Stimulated activated CD4-positive, alpha-beta T cell treated with anti-CD3 and anti-CD28 coated beads, Interleukin-4, amount 100 ng/mL, for 1 hour (primary cell): ENCODE results near the gene GAS7.

Source experiments
- DNase-seq: peaks from one replicate; pipeline ENCODE4 v3.0.0-alpha.2; 2020

The GAS7 gene

DNA sequence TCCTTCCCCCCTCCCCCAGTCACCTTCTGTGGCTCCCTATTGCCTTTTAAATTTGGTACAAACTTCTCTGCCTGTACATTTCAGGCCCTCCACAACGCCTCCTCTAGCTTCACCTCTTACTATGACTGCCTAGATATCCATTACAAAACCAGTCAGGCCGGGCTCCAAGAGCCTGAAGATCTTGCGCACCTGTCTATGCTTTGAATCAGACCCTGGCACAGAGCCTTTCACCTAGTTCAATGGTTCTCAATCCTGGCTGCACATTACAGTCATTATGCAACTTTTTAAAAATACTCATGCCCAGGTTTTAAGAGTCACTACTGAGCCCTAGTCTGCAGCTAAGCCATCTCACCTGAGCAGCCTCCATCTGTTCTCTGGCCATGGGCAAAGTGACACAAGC, 1.6 kb upstream of the GAS7 start:
- DNase-seq, result no peak

DNA sequence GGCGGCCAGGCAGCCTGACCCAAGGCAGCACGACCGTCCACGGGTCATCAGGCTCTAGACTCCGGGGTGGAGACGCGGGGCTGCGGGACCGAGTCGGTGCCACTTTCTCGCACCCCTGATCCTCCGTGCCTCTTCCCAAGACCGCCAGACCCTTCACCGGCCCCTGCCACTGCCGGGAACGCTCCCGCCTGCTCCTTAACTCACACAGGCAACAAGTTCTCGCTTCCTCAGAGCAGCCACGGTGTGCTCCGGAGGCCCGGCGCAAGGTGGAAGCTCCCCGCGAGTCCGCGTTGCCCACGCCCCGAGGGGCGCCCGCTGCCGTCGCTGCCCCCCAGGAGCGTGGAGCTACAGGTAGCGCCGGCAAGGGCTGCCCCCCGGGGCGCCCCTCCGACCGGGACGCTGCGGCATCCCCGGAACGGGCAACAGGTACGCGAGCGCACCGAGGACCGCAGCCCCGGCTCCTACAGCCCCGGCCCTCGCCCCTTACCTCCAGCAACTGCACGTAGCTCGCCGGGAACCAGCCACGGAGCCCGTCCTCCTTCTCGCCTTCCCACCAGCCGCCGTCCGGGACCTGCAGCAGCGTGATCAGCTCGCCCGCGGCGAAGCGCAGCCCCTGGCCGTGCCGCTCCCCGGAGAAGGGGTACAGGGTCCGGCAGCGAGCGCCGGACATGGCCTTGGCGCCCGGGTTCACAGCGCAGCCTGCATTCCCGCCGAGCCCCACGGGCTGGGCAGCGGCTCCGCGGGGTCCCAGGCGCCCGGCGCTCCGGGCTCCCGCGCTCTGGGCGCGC, 491 bp downstream of the GAS7 start:
- no peak for DNase-seq

DNA sequence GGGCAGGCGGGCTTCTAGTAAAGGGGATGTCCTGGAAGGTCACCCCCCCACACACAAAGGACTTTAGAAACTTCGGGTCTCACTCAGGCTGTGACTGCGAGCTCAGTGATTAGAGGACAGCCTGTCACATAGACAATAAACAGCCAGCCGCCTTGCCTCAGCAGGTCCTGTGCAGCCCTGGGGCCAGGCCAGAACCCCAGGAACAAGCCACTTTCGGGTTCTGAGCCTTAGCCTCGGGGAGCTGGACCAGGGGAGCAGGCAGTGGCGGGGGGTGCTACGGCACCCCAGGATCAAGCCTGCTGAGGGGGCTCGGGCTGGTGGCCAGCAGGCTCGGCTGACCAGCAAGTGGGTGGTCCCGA, 1.1 kb downstream of the GAS7 start:
- DNase-seq, result no peak

DNA sequence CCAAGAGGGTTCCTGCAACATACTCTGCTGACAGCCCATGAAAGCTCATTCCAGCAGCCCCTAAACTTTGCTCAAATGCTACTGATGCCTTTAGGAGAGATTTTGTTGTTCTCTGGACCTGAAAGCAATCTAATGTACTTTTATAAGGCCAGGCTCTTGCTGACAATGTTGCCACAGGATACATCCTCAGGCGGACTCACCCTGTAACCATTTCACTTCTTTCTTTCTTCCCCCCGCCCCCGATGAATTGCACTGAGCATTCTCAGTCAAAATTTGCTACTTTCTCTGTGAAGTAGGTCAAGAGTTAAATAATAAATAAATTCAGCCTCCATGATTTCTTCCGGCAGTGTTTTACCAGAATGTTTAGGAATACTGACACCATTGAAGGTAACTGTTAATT, 1.5 kb downstream of the GAS7 start:
- no peak for DNase-seq

DNA sequence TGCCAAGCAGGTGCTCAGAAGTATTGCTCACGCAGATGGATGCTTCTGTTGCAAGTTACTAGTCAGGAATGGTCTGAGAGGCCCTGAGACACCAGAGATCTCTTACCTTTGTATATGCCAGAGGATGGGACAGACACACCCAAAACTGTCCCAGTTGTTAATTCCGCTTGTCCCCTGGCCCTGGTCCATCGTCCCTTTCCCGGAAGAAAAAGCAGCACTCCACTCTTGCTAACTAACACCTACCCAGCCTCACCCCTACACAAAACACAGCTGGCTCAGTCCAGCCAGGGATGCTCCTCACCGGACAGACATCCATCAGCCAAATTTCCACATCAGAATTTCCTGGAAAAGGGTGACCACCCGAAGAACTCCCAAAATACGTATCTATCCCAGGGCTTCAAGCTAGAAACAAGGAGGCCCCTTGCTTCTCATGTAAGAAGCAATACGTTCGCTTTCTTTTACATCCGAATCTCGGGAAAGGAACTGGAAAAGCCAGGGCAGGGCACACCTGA, 2.0 kb downstream of the GAS7 start:
- DNase-seq, result no peak

DNA sequence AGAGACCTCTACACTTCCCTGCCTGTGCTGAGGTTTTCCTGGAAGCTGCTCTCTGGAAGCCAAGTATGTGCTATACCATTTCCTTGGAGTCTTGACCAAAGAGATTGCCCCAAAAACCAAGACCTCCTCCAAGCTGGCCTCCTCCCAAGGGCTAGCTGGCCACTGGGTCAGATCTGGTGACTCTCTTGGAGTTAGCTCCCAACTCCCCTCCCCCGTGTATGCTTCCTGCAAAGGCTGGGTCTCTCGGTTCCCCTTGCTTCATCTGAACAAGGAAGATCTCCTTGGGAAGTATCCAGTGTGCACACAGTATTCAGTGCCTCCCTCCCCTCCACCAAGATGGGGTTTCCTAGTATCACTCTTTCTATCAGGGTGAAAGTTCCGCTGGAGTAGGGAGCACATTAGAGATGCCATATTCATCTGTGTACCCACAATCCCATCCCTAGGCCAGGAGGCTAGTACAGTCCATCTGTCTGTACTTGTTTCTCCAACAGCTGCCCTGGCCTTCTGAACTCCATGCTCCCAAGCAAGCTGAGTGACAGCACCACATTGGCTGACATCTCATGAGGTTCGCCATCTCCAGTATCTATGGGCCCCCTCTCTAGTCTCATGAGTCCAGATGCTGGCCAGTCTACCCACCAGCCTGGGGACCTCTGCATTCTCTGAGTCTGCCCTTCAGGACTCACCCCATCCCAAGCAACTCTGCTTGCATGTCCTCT, 3.2 kb downstream of the GAS7 start:
- no peak for DNase-seq

DNA sequence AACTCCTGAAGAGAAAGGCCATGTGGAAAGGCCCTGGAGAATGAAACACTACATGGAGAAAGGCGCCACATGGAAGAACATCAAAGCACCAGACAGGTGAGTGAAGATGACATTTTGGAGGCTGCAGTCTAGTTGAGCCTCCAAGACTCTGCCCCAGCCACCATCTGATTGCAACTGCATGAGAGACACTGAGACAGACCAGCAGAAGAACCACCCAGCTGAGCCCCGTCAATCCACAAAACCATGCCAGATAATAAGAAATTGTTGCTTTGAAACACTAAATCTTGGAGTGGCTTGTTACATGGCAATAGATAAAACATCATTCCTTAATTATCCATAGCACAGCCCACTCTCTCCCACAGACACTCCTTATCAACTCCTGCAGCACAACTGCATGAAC, 4.8 kb downstream of the GAS7 start:
- DNase-seq, result no peak

DNA sequence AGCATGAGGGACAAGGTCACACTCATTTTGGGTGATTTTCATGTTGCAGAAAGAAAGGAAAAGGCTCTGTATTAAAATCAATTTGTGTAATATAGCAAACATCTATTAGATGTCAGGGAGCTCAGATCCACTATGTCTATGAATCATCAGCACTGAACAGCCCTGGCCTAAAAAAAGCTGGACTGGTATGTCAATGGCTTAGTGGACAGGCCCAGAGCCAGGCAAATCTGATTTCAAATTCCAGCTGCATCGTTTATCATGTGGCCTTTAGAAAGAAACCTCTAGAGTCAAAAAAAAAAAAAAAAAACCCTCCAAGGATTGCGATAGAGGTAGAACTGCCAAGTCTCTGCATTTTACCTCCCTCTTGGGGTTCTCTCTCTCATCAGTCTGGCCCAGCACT, 5.4 kb downstream of the GAS7 start:
- no peak for DNase-seq

DNA sequence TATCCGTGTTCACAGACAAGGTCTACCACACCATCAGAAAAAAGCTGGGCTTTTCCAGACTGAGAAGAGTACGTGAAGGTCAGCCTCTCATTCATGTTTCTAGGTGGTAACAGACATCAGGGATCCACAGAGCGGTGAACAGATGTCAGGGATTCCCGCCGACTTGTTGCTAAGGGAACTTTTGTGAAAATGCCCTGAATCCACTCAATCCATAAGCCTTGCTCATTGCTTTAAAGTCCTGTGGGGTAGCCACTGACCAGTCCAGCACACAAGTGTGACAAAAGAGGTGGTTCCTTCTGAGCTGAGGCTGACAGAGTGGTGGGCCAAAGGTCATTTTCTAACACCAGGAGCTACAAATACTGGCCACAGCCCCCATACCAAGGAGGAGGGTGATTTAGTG, 5.9 kb downstream of the GAS7 start:
- DNase-seq, result no peak

DNA sequence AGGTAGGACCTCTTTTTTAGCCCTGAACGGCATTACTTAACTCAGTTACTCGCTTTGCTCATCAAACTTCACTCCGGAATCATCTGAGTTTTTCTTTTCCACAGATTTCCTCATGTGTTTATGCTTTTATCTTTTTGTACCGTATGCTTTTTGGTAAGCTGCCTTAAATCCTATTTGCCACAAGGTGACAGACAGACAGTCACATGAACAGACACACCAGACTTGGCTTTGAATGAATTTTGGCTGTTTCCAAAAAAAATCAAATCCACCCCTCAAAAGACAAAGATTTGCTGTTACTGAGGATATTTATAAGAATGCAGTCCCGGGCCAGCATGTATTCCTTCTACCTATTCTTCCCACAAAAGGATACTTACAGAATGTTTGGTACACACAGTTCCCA, 10.9 kb downstream of the GAS7 start:
- DNase-seq, result no peak

DNA sequence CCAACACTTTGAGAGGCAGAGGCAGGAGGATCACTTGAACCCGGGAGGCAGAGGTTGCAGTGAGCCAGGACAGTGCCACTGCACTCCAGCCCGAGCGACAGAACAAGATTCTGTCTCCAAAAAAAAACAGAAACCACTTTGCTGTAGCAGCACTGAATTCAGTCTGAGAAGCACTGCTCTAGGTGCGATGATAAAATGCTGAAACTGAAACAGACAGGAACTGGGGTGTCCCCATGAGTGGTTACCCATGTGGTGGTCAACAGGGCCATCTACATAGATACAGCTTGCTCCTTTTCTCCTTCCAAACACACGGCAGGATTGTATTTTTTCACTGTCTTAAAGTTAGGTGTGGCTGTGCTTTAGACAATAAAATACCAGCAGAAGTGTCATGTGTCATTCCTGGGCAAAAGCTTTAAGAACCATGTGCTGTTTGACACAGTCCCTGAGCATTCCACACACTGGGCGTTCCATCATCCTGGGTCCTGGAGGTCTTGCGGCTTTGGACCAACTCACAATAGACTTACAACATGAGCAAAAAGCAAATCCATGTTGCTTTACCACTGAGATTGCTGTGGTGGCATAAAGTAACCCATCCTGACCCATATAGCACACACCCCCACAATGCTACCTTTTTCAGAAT, 11.5 kb downstream of the GAS7 start:
- no peak for DNase-seq

DNA sequence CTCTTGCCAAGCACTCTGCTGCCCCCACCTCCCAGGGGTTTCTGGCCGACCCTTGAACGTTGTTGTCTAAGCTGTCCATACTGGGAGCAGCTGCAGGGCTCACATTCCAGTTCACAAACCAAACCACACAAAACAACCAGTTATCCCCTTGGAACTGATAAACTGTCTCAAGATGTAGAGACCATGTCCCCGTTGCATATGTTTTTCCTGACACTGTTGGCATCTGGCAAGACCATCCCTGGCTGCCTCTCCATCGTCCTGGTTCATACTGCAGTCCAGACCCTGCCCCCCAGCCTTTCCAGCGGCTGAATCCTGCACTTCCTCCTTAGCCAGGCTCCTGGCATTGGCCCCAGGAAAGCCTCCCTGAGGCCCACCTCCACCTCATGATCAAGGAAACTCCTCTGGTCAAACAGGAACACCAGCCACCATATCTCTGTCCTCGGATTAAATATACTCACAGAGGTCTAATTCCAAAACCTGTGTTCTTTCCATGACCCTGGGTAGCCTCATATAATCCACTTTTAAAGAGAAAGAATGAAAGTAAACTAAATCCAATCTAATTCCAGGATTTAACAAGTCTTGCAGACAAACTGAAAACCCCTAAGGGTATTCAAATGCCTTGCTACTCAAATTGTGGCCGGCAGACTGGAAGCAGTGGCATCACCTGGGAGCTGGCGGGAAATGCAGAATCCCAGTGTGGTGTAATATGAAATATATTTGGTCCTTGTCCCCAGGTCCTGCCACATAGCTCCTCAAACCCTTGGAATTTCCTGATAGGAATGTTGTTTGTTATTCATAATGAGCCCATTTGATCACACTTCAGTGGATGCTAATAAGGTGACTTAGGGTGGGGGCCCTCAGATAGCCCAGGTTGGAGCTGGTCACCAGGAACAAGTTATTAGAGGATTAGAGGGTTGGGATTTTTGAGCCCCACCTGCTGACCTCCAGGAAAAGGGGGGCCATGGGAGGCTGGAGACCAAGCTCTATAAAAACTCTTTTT, 14.2 kb downstream of the GAS7 start:
- DNase-seq, result no peak

DNA sequence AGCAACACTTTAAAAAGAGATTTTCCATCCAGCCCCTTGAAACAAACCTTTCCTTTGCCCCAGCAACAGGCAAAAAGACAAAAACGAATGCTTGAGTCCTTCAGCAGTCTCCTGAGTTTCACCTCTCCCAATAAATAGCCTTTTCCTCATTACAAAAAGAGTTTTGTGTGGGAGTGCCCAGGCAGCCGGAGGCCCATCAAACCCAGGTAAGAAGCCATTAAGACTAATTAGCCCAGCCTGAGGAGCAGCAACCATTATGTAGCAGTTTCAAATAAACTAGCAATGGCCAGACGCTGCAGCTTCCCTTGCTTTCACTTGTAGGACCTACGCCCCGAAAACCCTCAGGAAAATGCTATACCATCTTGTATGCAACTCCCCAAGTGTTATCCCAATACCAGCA, 15.6 kb downstream of the GAS7 start:
- no peak for DNase-seq

DNA sequence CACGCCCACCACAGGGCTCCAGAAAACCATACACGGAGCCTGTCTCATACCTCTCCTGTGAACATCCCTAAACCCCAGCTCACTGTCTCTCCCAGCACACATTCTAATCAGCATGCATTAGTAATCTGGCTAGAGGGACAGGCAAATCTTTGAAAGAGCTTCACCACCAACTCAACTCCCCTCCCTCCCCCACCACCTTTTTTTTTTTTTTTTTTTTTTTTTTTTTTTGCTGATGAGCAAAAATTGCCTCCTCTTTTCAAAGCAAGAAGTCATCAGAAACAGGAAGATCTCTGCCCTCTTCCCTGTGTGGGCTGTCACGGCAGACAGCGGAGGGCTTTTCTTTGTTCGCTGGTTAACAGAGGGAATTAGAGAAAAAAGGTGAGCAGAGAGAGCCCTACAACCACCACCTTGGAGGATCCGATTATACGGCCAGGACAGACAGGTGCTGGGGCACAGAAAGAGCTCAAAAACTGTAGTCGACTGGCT, 19.9 kb downstream of the GAS7 start:
- DNase-seq, result no peak

DNA sequence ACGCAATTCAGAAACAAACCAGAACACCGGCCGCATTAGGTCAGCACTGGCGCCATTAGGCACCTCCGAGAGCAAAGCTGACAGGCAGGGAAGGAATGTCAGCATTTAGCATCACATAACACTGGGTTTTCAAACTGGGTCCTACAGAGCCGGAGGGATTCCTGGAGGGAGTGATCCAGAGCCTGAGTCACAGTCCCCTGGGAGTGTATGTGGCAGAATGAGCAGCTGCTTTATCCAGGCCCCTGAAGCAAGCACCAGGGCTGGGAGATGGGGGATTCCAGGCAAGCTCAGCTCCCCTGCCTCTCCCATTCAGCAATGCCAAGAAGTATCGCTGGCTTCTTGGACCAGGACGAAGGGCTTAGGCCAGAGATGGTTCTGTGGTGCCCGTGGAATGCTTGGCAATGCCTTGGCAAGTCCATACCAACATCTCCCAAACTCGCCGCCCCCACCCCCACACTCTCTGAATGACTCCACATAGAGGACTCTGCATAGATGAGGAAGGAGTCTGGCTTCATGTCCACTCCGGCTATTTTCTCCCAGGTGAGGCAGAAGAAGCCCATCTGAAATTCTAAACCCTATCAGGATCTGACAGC, 20.4 kb downstream of the GAS7 start:
- DNase-seq, result no peak

DNA sequence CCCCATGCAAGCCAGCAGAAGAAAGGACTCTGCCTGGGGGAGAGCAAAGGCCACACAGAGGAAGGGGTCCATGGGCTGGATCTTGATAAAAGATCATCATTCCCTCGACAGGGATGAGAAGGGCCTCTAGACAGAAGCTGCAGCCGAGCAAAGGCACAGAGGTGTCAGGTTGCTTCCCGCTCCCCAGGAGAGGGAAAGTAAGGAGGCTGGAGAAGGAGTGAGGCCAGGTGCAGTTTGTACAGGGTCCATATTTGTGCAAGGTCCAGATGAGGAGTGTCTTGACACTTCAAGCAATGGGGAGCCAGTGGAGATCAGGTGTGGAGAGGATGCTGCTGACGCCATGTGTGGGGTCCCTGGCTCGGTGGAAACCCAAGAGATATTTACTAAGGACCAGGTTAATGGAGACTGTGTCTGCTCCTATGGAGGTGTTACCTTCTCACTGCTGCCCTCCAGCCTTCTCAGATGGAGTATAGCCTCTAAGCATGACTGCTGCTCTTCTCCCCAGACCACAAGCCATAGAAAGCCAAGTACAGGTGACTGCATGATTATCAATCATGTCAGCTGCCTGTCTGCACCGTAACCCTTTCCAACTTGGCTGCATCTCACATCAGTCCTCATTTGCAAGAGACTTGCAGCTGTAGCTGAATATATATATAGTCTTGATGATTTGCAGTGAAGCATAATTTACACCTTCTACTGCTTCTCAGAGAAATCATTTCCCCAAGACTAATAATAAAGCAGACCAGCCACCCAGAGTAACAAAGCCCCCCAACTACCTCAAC, 21.1 kb downstream of the GAS7 start:
- no peak for DNase-seq

DNA sequence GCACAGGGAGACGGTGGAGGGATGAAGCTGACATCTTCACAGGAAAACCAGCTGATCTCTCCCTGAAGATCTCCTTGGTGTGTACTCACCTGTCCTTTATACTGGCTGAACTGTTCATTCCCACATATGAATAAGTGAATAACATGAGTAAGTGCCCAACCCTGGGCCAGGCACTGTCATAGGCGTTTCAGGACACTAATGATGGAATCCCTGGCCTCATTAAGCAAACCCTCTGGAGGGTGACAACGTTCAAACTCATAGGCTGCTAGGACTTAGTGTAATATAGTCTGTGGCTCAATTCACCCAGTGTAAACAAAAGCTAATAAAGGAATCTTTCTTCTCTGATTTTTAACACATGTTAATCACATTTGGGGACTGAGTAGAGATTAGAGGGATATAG, 24.5 kb downstream of the GAS7 start:
- no peak for DNase-seq

DNA sequence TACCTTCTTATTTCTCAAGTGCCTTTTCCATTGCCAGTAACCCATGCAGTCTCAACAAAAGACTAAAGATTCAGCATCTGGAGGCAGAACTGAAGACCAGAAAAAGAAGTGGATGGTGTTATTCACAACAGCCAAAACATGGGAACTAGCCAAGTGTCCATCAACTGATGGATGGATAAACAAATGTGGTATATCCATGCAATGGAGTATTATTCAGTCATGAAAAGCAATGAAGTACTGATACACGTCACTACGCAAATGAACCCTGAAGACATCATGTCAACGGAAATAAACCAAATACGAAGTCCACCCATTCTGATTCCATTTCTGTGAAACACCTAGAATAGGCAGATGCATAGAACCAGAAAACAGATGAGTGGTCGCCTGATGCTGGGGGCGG, 25.6 kb downstream of the GAS7 start:
- DNase-seq, result no peak

DNA sequence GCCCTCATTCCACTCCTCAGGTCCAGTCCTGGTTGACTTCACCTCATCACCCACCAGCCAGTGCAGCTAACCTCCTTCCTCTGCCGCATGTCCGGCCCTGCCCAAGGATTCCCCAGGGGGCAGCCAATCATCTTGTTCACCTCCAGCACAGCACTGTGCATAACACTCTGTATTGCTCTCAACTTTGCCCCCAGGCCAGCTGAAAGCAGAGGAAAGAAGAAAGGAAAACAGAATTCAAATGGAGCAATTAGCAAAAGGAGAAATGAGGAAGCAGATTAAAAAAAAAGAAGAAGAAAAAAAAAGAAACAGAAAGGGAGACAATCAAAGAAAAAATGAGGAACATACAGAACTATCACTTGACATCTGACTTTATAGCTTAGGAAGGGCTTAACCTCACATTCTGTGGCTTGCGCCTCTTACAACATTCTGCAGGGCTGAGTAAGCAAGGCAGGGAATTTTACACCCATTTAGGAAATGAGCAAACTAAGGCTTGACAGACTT, 26.1 kb downstream of the GAS7 start:
- no peak for DNase-seq

DNA sequence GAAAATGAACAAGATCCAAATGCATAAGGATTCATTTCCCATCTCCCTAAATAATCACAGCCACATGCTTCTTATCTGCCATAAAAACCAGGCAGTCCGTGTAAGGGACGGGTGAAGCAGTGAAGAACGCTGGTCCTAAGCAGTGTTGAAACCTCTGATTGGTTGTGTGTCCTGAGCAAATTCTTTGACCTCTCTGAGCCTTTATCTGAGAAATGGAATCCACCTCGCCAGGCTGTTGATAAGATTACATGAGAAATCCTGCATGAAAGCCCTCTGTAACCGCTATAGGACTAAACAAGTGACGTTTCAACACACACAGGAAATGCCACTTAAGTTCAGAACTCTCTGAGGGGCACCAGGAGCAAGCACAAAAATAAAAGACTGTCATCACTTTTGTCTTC, 26.8 kb downstream of the GAS7 start:
- no peak for DNase-seq

DNA sequence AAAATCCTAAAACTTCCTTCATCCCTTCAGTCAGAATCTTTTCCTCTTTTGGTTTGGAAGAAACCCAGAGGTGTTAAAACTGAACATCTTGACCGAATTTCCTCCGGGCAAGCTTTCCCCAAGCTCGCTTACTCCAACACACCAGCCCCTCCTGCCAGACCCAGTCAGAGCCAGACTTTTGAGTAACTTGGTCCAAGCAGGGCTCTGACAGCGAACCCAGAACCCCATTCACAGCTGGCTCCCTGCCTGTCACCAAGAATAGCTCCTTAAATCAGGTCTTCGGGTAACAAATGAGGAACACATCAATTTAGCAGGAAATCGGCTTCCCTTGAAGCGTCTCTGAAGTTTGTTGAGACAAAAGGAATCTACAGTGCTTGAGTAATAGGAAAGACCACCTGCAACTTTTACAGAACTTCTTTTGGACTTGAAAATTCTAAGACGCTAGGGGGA, 27.3 kb downstream of the GAS7 start:
- DNase-seq, result no peak
